ENCODE results near the gene KLHL33.

DNA sequence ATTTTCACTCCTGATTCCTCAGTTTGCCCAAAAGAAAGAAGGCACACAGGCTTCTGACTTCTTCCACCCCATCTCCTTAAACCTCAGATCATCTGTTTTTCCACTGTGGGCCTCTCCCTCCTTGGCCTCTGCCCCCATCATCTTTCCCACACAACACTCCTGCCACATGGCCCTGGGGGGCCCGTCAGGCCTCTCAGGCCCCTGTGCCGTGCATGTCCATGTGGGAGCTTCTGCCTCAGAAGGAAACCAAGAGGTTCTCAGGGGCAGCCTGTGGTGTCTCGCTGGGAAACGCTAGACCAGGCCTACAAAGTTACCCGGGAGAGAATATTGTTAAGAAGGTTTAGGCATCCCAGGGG is 8.0 kb downstream of the KLHL33 start:
- TF ChIP-seq, protein P1, sequence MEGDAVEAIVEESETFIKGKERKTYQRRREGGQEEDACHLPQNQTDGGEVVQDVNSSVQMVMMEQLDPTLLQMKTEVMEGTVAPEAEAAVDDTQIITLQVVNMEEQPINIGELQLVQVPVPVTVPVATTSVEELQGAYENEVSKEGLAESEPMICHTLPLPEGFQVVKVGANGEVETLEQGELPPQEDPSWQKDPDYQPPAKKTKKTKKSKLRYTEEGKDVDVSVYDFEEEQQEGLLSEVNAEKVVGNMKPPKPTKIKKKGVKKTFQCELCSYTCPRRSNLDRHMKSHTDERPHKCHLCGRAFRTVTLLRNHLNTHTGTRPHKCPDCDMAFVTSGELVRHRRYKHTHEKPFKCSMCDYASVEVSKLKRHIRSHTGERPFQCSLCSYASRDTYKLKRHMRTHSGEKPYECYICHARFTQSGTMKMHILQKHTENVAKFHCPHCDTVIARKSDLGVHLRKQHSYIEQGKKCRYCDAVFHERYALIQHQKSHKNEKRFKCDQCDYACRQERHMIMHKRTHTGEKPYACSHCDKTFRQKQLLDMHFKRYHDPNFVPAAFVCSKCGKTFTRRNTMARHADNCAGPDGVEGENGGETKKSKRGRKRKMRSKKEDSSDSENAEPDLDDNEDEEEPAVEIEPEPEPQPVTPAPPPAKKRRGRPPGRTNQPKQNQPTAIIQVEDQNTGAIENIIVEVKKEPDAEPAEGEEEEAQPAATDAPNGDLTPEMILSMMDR (IDR thresholded peaks at IDR 0.05; ENCODE audit: low read length), result no peak
- TF ChIP-seq EZH2phosphoT487 (IDR thresholded peaks at IDR 0.05; ENCODE audit: low read length) (no peak), EZH2 (optimal IDR thresholded peaks at IDR 0.05; ENCODE audit: low read depth, low read length) (no peak)

Measured in MM.1S (cell line).